Fibroblast of skin of left quadriceps (primary cell): Measurements from ENCODE around the gene STK36.

ENCODE experiments used
- DNase-seq, 2 experiments: peaks; one replicate each; pipeline ENCODE4 v3.0.0-alpha.2; 2013; ENCODE audit warnings: low read depth in 2 of 2

Gene STK36

GRCh38 chr2:218746960-218747359 lies 75.1 kb downstream of the STK36 start:
- DNase-seq, result no peak

GRCh38 chr2:218748741-218749441 lies 77.0 kb downstream of the STK36 start:
- DNase-seq, result no peak
